SK-MEL-5 (cell line): ENCODE results near the gene APOBEC4. TPM values are rescaled to one million over a fixed set of nuclear protein-coding genes. Genes with fewer than 3 reads are reported as not detected.
"Not testable (repeated sequence)": the region's sequence is repeated elsewhere in the genome, so short reads cannot be mapped to it uniquely, and the experiment has no call there.

ENCODE experiments used
- DNase-seq: peaks from one replicate; pipeline ENCODE4 v3.0.0-alpha.2; 2016; ENCODE audit warnings: low read depth, low spot score
- in situ Hi-C: cut with HindIII; loops from 2 replicates; pipeline ENCODE4 v1.10.0; 2016; ENCODE audit warnings: low sequenced_read_pairs, high pct_unique_total_duplicates, low pct_unique_long_range_greater_than_20kb
- polyA plus RNA-seq, 2 experiments: library from polyadenylated mRNA; depleted of rRNA; stranded (reverse); fragments of >200 nt; gene quantifications; 2 replicates each; pipeline ENCODE4 v1.2.3, GENCODE V29; 2015
- total RNA-seq: library from RNA; depleted of rRNA; stranded (reverse); fragments of >200 nt; shearing (Covaris generic); gene quantifications from 2 replicates; pipeline ENCODE4 v1.2.3, GENCODE V29; 2014; rRNA removed

Gene APOBEC4, protein sequence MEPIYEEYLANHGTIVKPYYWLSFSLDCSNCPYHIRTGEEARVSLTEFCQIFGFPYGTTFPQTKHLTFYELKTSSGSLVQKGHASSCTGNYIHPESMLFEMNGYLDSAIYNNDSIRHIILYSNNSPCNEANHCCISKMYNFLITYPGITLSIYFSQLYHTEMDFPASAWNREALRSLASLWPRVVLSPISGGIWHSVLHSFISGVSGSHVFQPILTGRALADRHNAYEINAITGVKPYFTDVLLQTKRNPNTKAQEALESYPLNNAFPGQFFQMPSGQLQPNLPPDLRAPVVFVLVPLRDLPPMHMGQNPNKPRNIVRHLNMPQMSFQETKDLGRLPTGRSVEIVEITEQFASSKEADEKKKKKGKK
- not detected in 2 replicates for total RNA-seq
- not detected in 2 replicates for polyA plus RNA-seq (2015; cell fraction: cytosol; rRNA removed)
- polyA plus RNA-seq (2015; cell fraction: nucleus; rRNA removed), result not detected in 2 replicates

DNA sequence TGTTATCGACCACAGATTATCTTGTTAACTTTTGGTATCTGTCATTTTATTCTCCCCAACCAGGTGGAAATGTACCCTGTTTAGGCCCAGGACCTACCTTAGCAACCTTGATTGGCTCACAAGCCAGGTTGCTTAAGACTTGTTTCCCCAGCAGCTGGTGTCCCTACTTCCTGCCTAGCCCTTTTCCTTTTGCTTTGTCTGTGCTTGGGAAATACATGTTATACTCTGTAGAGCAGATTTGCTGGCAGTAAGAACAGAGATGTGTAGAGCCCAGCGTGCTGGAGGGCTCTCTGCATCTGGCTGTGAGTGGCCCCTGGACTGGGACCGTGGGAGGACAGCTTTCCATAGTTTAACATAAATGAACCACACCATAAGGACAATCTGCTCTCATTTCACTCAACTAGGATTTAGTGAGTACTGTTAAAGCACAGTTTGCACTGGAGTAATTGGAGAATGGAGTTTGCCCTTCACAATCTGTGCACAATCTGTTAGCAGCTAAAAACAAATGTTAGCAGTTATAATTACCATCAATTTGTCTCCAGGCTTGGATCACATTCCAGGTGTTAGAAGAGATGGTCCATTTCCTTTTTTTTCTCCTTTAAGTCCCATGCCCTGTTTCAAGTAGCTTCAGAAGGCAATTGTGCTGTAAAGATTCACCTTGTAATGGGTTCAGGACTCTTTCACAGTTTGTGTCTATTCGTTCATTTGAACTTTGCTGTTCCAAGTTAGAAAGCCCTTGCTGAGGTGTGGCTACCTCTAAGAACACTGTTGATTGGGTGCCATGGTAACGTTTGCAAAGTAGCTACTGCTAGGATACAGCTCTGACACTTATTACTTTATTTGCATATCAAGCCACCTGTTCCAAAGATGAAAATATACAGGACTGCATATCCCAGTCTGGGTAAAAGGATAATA, at the start of gene APOBEC4:
APOBEC4 (minus strand) TSS at position 770 of the 915 bp plus-strand sequence. CDS start 4,535 bp downstream, outside the sequence.
- in situ Hi-C loops, result no loop called here
- no peak for DNase-seq

GRCh38 chr1:183702813-183703198, 49.7 kb upstream of the APOBEC4 start:
- in situ Hi-C loops, result no loop called here
- no peak for DNase-seq

GRCh38 chr1:183702087-183702812, 49.1 kb upstream of the APOBEC4 start:
- DNase-seq, result no peak
- in situ Hi-C loops, result no loop called here

DNA sequence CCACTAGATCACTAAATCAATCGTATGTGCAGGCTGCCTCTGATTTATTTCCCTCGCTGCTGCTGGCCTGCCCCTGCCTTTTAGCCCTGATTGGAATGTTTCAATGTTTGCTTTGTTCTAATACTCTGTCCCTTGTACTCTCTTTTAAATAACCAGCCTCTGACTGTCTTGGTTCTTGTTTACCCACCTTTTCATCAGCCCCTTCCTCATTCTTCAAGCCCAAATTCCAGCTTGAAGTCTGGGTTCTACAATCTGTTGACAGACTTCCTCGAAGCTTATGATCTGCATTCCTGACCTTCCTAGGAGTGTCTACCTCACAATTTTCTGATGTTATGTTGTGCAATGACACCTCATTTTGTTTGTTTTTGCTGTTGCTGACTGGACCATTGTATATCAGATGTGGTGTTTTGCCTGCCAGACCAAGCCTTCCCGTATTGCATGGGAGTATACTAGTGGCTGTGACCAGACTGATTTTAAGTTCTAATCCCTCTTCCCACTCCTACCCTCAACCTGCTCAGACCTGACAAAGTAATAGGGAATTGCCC, 46.6 kb upstream of the APOBEC4 start:
- in situ Hi-C loops, result no loop called here
- DNase-seq, result no peak

- in situ Hi-C loops, result no loop called here
- no peak for DNase-seq
Measured at GRCh38 chr1:183697814-183698590, 44.9 kb upstream of the APOBEC4 start.

DNA sequence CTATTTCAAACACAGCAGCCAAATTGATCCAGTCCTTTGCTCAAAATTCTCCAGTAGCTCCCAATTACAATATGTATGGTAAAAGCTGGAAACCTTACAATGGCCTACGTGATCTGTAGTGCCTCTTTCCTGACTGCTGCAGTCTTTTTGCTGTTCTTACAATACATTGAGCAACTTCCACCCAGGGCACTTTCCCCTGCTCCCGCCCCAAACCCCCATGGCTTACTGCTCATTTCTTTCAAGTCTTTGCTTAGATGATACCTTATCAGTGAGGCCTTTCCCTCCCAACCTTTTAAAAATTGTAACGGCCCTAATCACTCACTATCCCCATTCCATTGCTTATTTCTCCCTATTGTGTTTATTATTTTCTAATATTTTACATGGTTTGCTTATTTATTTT, 43.9 kb upstream of the APOBEC4 start:
- DNase-seq, result no peak
- in situ Hi-C loops, result no loop called here

GRCh38 chr1:183694755-183695154, 41.6 kb upstream of the APOBEC4 start:
- no peak for DNase-seq
- in situ Hi-C loops, result no loop called here

- DNase-seq, result no peak
- in situ Hi-C loops, result no loop called here
Measured at GRCh38 chr1:183694066-183694465, 41.0 kb upstream of the APOBEC4 start.

DNA sequence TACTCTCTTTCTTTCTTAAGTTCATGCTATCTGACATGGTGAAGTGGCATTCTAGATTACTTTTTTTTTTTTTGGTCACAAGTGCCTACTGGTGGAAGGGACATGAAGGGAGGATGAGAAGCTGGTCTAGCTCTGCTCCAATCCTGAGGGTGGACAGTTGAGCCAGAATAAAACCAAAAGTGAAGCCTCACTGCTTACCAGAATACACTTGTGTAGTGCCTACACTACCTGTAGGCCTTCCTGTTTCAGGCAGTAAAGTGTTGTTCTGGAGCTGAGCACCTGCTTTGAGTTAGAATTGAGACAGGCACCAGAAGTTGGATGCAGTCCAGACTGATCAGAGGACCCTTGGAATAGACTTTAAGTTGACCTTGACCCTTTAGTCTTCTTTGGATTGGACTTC, 40.4 kb upstream of the APOBEC4 start:
- in situ Hi-C loops, result no loop called here
- DNase-seq, result no peak

DNA sequence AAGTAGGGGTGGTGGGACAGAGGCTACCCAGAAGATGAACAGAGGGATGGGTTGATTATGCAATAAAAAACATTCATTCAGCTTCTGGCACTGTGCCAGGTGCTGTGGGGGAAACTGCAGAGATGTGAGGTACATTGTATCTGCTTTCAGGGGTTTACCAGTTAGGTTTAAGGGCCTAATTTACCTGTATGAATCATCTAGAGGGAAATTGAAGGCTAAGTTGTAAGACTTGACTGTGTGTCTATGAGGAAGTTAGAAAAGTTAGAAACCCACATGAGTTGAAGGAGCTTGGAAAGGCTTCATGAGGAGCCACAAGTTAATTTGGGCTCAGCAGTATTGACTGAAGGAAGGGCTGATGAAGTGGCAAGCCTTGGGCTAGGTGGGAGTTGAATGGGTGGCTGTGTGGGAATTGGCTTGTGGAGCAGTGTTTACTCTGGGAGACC, 36.7 kb upstream of the APOBEC4 start:
- in situ Hi-C loops, result no loop called here
- no peak for DNase-seq

DNA sequence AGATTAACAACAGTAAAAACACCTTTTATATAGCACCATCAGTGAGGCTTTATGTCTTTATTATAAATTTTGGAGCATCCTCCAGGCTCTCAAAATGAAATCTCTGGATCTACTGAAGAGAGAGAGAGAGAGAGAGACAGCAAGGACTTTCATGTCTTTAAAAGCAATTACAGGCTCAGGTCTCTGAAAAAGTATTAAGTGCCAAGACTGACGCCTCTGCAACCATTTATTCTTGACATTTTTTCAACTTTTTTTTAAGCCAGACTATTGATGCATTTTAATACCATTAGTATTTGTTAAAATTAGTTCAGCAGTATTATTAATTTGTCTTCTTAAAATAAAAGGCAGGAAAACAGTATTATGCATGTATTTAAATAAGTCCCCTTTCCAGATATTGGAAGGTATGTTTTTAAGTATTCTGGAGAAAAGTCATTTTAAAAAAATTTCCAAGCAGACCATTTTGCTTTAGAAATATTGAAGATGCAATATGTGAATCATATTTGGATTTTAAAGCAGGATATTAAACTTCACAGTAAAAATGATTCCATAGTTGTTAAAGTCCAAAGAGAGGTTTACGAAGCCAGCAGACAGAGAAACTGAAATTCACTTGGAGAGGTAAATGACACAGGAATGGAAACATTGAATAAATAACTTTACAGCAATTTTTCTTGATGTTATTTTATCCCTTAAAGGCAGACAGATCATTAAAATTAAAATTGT, 35.4 kb upstream of the APOBEC4 start:
- no peak for DNase-seq
- in situ Hi-C loops, result no loop called here

GRCh38 chr1:183687546-183688304, 34.6 kb upstream of the APOBEC4 start:
- peak; percentile 5 for DNase-seq
- in situ Hi-C loops, result no loop called here

DNA sequence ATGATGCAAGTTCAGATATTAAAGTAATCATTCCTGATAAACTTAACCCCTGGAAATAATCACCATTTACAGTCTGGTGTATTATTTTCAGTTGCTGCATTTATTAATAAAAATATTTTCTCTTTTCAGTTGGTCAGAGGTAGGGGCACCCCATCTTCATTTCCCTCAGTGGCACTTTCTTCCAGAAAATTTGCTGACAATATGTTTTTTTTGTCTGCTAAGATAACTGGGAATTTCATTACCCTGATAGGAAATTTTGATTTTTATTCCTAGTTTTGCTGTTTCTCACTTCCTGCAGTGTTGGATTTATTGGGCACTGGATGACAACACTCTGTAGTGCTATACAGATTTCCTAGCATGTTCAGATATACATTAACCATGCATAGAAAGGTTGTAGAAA, 33.1 kb upstream of the APOBEC4 start:
- no peak for DNase-seq
- in situ Hi-C loops, result no loop called here

DNA sequence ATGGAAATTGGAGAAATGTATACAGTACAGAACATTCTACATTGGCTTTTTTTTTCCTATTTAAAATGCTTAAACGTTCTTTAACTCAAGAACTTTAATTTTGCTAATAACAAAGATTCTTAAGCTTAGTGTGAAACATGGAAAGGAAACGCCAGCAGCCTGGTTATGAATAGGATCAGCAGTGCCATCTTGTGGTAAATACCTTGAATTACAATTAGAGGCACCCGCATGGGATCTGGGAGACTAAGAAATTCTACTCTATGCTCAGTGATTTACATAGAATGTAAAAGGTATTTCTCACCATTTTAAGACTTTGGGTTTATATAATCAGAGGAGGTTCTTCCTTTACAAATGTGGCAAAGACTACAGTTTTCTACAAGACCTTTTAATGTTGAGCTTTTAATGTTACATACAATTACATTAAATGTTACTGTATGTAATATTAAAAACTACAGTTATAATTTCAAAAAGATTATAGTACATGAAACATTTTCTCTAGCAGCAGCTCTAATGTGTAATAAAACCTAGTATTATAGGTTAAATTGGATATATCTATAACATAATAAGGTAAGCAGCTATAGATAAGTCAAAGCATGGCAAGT, 32.1 kb upstream of the APOBEC4 start:
- DNase-seq, result peak; percentile 73
- in situ Hi-C loops, result no loop called here

DNA sequence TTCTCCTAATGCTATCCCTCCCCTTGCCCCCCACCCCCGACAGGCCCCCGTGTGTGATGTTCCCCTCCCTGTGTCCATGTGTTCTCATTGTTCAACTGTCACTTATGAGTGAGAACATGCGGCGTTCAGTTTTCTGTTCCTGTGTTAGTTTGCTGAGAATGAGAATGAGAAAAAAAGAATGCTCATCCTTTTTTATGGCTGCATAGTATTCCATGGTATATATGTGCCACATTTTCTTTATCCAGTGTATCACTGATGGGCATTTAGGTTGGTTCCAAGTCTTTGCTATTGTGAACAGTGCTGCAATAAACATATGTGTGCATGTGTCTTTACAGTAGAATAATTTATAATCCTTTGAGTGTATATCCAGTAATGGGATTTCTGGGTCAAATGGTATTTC, 26.2 kb upstream of the APOBEC4 start:
- in situ Hi-C loops, DNase-seq: not testable (repeated sequence)
